Measurements from ENCODE around the gene NDUFB3.

GRCh38 chr2:201046881-201047280 is 24.9 kb upstream of the NDUFB3 start:
- TF ChIP-seq CTCF (IDR thresholded peaks at IDR 0.05) (no peak), POLR2A (IDR thresholded peaks at IDR 0.05) (no peak)

Measured in body of pancreas (tissue), 4 donors.